ENCODE data around the gene BRAT1. TPM values are rescaled to one million over a fixed set of nuclear protein-coding genes. Genes with fewer than 3 reads are reported as not detected.

Gene BRAT1
- total RNA-seq, 1 donor from 2014 or later = 19.7 TPM

DNA sequence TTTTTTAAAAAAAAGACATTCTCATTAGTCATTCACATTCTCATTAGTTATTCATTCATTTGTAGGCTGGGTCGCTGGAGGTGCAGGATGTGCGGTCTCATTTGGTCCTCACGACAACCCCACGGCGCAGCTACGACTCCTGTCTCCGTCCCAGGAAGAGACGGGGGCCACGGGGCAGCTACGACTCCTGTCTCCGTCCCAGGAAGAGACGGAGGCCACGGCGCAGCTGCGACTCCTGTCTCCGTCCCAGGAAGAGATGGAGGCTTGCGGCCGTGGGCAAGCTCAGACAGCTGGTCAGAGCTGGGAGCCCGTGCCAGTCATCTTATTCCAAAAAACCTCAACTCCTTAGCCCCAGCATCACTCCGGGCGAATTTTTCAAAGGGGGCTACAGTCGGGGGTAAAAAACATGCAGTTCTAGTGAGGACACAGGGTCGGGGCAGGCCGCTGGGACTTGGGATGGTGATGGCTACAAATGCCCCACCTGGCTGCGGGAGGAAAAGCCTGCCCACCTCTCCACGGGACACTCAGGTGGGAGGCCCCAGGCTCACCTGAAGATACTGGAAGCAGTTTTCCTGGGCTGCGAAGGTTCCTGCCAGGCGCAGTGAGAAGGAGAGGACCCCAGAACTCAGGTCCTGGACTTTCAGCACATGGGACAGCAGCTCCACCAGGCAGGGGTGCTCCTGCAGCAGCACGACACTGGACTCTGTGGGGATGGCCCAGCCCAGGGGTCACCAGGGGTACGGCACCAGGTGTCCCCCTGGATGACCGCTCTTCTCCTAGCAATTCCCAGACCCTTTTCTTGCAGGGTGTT lies 8.3 kb downstream of the BRAT1 start:
- Histone ChIP-seq H3K9me3 (ENCODE audit: insufficient read depth, low read depth, low read length) (no peaks in the 10 kb centered on the region), H3K36me3 (ENCODE audit: insufficient read depth, low read length) (no peaks in the 10 kb centered on the region), H3K27me3 (ENCODE audit: insufficient read depth, low read length) (no peaks in the 10 kb centered on the region), H3K4me2 (ENCODE audit: low read length) (no peak overlapping the region), H3K4me3 (ENCODE audit: insufficient read depth, low read depth, low read length) (no peak overlapping the region), H3K9ac (ENCODE audit: low read length) (no peak overlapping the region), H3K4me1 (ENCODE audit: insufficient read depth, low read length) (no peaks in the 10 kb centered on the region), H3K79me2 (ENCODE audit: insufficient read depth, low read length) (no peaks in the 10 kb centered on the region), H2AFZ (ENCODE audit: low read depth, low read length) (no peak overlapping the region), H3K27ac (ENCODE audit: low read depth, low read length) (no peak overlapping the region), H4K20me1 (ENCODE audit: insufficient read depth, low read length) (peaks cover 5% of the 10 kb centered on the region)
- peaks cover 10% of the 10 kb centered on the region for H3K36me3 Mint-ChIP-seq (ENCODE audit: low read depth, unreplicated experiment)
- no peak for FAIRE-seq
- H3K4me1 Mint-ChIP-seq (ENCODE audit: low read depth, unreplicated experiment) = no peaks in the 10 kb centered on the region
- no peaks in the 10 kb centered on the region for H3K27me3 Mint-ChIP-seq (ENCODE audit: low read depth, unreplicated experiment)
- DNase-seq (ENCODE audit: low read depth) = no peak
- H3K27ac Mint-ChIP-seq (ENCODE audit: unreplicated experiment) = no peak overlapping the region
- H3K9me3 Mint-ChIP-seq (ENCODE audit: unreplicated experiment) = no peaks in the 10 kb centered on the region
- H3K4me3 Mint-ChIP-seq (ENCODE audit: unreplicated experiment) = no peak overlapping the region
- TF ChIP-seq, protein P1, sequence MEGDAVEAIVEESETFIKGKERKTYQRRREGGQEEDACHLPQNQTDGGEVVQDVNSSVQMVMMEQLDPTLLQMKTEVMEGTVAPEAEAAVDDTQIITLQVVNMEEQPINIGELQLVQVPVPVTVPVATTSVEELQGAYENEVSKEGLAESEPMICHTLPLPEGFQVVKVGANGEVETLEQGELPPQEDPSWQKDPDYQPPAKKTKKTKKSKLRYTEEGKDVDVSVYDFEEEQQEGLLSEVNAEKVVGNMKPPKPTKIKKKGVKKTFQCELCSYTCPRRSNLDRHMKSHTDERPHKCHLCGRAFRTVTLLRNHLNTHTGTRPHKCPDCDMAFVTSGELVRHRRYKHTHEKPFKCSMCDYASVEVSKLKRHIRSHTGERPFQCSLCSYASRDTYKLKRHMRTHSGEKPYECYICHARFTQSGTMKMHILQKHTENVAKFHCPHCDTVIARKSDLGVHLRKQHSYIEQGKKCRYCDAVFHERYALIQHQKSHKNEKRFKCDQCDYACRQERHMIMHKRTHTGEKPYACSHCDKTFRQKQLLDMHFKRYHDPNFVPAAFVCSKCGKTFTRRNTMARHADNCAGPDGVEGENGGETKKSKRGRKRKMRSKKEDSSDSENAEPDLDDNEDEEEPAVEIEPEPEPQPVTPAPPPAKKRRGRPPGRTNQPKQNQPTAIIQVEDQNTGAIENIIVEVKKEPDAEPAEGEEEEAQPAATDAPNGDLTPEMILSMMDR (IDR thresholded peaks at IDR 0.05; ENCODE audit: insufficient read depth, low read depth, low read length) = no peak
- no peak for TF ChIP-seq EZH2 (IDR thresholded peaks at IDR 0.05; ENCODE audit: insufficient read depth, low read length)

DNA sequence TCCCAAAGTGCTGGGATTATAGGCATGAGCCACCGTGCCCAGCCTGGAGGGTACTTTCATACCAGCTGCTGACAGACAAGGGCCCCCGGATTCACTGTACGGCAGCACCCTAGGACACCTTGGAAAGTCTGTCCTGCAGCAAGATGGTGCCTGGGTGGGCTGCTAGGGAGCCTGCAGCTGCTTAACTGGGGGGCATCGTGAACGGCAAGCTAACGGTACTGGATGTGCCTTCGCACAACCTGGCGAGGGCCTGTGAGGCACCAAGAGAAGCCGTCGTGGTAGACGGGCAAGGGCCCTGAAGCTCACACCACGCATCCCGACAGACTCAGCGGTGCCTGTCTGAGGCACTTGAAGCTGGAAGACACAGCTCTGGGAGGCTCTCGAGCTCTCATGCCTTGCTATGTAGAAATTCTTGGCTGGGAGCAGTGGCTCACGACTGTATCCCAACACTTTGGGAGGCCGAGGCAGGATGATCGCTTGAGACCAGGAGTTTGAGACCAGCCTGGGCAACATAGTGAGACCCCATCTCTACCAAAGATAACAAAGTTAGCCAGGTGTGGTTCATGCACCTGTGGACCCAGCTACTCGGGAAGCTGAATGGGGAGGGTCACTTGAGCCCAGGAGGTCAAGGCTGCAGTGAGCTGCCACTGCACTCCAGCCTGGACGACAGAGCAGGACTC lies 9.4 kb downstream of the BRAT1 start:
- H3K27me3 Mint-ChIP-seq (ENCODE audit: low read depth, unreplicated experiment) = no peaks in the 10 kb centered on the region
- H3K36me3 ChIP-seq (ENCODE audit: insufficient read depth, low read length) = no peaks in the 10 kb centered on the region

More for the DNA sequence above, 9.4 kb downstream of the BRAT1 start:
- DNase-seq (ENCODE audit: low read depth) (no peak), FAIRE-seq (no peak)
- Histone ChIP-seq H3K9ac (ENCODE audit: low read length) (no peak overlapping the region), H3K4me3 (ENCODE audit: insufficient read depth, low read depth, low read length) (no peak overlapping the region), H3K4me1 (ENCODE audit: insufficient read depth, low read length) (no peaks in the 10 kb centered on the region), H2AFZ (ENCODE audit: low read depth, low read length) (no peak overlapping the region), H3K79me2 (ENCODE audit: insufficient read depth, low read length) (no peaks in the 10 kb centered on the region), H3K27ac (ENCODE audit: low read depth, low read length) (no peak overlapping the region), H4K20me1 (ENCODE audit: insufficient read depth, low read length) (peaks cover 5% of the 10 kb centered on the region), H3K9me3 (ENCODE audit: insufficient read depth, low read depth, low read length) (no peaks in the 10 kb centered on the region), H3K4me2 (ENCODE audit: low read length) (no peak overlapping the region), H3K27me3 (ENCODE audit: insufficient read depth, low read length) (no peaks in the 10 kb centered on the region)
- H3K9me3 Mint-ChIP-seq (ENCODE audit: unreplicated experiment) = no peaks in the 10 kb centered on the region
- no peaks in the 10 kb centered on the region for H3K4me1 Mint-ChIP-seq (ENCODE audit: low read depth, unreplicated experiment)
- no peak overlapping the region for H3K4me3 Mint-ChIP-seq (ENCODE audit: unreplicated experiment)
- peaks cover 10% of the 10 kb centered on the region for H3K36me3 Mint-ChIP-seq (ENCODE audit: low read depth, unreplicated experiment)
- TF ChIP-seq, protein P1 (IDR thresholded peaks at IDR 0.05; ENCODE audit: insufficient read depth, low read depth, low read length) = no peak
- no peak for TF ChIP-seq EZH2 (IDR thresholded peaks at IDR 0.05; ENCODE audit: insufficient read depth, low read length)
- H3K27ac Mint-ChIP-seq (ENCODE audit: unreplicated experiment) = no peak overlapping the region

All from astrocyte (in vitro differentiated cells and primary cell).